Suppressor macrophage treated with lipopolysaccharide for 4 hours (primary cell): ENCODE measurements around the gene FOLR1.
A peak's percentile ranks its signal among the peaks of the same experiment; 100 is the strongest.
"Not testable (repeated sequence)": the region's sequence is repeated elsewhere in the genome, so short reads cannot be mapped to it uniquely, and the experiment has no call there.

Experiments
- DNase-seq: peaks from one replicate; pipeline ENCODE4 v3.0.0-alpha.2; 2020

FOLR1 gene

DNA sequence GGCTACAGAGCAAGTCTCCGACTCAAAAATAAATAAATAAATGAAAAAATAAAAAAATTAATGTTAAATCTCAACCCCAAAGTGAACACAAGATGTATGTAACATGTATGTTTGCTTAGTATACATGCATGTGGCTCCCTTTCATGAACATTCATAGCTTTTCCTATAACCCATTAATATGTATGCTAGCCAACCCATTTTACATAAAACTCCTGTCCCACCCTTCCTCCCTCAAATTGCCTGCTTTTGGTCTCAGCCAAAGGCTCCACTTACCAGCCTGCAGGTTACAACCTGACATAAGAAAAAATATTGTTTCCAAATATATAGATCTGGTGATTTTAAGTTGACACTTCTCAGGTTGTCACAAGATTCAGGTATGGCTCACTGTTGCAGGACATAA lies 3.7 kb upstream of the FOLR1 start:
- no peak for DNase-seq

DNA sequence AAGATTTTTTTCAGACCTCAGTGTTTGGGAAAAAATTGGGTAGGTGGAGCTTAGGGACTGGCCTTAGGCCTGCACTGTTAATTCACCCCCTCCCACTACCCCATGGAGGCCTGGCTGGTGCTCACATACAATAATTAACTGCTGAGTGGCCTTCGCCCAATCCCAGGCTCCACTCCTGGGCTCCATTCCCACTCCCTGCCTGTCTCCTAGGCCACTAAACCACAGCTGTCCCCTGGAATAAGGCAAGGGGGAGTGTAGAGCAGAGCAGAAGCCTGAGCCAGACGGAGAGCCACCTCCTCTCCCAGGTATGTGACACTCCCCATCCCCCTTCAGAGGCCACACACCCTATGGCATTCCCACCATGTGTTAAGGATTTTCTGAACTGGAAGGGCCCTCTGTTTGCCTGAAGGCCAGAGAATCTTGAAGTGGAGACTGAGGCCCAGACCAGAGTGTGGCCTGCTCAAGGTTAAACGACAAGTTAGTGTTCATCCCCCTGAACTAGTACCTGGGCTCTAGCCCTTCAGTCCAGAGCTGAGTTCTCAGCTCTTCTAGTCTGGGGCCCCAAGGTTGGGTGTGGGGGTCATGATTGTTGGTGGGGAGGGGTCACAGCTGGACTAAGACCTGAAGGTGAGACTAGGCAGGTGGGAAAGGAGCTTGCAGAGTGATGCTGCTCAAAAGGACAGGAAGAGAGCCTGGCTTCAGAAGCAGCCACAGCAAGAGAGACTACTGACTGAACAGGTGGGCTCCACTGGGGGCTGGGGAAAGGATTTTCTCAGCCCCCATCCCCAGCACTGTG lies 2.3 kb upstream of the FOLR1 start:
- no peak for DNase-seq

GRCh38 chr11:72190631-72191071 lies 1.3 kb upstream of the FOLR1 start:
- no peak for DNase-seq

GRCh38 chr11:72195518-72196270 lies 3.8 kb downstream of the FOLR1 start:
- DNase-seq, result no peak

DNA sequence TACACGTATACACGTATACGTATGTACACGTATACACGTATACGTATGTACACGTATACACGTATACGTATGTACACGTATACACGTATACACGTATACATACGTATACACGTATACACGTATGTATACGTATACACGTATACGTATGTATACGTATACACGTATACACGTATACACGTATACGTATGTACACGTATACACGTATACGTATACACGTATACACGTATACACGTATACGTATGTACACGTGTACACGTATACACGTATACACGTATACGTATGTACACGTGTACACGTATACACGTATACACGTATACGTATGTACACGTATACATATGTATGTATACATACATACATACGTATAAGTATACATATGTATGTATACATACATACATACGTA lies 9.5 kb downstream of the FOLR1 start:
- DNase-seq, result not testable (repeated sequence)

DNA sequence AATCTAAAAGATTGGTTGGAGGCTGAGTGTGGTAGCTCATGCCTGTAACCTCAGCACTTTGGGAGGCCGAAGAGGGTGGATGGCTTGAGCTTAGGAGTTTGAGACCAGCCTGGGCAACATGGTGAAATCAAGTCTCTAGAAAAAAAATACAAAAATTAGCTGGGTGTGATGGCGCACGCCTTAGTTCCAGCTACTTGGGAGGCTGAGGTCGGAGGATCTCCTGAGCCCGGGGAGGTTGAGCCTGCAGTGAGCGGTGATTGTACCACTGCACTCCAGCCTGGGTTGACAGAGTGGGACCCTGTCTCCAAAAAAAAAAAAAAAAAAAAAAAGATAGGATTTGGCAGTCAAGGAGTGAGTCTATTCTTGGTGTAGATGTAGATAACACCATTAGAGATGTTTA lies 10.6 kb downstream of the FOLR1 start:
- no peak for DNase-seq

- DNase-seq, result no peak
Observed at GRCh38 chr11:72203163-72203562, 11.2 kb downstream of the FOLR1 start.

DNA sequence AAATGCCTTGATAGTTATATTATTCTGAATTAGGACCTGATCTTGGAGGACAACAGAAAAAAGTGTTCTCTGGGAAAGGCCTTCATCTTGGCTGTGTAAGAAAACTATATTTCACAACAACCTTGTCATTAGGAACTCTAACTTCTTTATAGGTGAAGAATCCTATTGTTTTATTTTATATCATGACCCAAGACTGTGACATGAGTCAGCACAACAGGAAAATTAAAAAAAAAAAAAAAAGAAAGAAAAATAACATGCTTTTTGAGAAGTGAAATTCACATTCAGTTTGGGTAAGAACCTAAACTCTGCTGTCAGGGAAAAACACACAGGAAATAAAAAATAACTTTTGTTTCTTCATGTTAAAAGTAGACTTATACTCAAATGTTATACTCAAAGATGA lies 12.9 kb downstream of the FOLR1 start:
- peak; percentile 42 for DNase-seq

DNA sequence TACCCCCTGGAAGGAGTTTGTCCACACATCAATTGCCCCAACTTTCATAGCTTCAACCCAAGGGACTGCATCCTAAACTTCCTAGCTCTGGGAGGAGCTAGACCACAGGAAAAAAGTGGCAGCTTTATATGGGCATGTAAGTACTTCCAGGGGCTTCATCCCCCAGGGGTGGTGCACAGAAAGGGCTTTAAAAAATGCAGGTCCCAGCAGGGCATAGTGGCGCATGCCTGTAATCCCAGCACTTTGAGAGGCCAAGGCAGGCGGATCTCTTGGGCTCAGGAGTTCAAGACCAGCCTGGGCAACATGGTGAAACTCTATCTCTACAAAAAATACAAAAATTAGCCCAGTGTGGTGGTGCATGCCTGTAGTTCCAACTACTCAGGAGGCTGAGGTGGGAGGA lies 14.9 kb downstream of the FOLR1 start:
- not testable (repeated sequence) for DNase-seq

DNA sequence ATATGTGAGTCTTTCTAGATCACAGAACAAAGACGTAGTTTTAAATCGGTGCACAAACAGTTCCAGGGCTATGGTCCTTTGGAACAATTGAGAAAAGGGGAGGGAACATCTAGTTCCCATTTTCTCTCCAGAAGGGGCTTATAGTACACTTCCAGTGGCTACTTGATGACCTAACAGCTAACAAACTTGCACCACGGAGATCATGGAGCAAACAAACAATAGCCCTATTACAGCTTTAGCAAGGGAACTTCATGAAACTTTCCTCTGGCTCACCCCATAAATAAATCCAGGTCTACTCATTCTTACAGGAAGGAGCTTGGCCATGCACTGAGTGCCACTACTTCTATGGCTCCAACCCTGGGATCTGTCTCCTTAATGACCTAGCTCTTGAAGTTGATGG lies 16.3 kb downstream of the FOLR1 start:
- peak; percentile 57 for DNase-seq

- peak; percentile 73 for DNase-seq
Observed at GRCh38 chr11:72209101-72209500, 17.2 kb downstream of the FOLR1 start.

- no peak for DNase-seq
Observed at GRCh38 chr11:72216638-72217037, 24.7 kb downstream of the FOLR1 start, which contains the start of gene FOLR2. Gene FOLR2 (plus strand): TSS chr11:72216794. CDS start chr11:72218585, 1,791 bp downstream.

GRCh38 chr11:72217841-72218240 lies 25.9 kb downstream of the FOLR1 start:
- DNase-seq, result peak; percentile 46

DNA sequence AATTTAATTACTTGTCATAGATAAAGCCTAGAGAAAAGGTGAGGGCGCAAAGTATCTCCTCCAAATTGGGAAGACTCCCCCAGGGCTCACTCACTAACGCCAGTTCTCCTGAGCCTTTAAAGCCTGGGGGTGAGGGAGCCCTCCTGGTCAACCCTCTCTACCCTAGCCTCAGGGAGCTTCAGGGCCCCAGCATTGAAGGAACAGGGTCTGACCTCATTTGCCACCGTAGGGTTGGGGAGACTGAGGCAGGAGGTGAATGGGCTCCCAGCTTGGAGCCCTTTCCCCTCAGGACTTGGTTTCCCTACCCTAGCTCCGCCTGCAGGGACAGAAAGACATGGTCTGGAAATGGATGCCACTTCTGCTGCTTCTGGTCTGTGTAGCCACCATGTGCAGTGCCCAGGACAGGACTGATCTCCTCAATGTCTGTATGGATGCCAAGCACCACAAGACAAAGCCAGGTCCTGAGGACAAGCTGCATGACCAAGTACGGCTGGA lies 26.4 kb downstream of the FOLR1 start:
- no peak for DNase-seq

- no peak for DNase-seq
Observed at GRCh38 chr11:72220696-72221363, 28.9 kb downstream of the FOLR1 start.

GRCh38 chr11:72221386-72222075 lies 29.6 kb downstream of the FOLR1 start:
- peak; percentile 67 for DNase-seq

DNA sequence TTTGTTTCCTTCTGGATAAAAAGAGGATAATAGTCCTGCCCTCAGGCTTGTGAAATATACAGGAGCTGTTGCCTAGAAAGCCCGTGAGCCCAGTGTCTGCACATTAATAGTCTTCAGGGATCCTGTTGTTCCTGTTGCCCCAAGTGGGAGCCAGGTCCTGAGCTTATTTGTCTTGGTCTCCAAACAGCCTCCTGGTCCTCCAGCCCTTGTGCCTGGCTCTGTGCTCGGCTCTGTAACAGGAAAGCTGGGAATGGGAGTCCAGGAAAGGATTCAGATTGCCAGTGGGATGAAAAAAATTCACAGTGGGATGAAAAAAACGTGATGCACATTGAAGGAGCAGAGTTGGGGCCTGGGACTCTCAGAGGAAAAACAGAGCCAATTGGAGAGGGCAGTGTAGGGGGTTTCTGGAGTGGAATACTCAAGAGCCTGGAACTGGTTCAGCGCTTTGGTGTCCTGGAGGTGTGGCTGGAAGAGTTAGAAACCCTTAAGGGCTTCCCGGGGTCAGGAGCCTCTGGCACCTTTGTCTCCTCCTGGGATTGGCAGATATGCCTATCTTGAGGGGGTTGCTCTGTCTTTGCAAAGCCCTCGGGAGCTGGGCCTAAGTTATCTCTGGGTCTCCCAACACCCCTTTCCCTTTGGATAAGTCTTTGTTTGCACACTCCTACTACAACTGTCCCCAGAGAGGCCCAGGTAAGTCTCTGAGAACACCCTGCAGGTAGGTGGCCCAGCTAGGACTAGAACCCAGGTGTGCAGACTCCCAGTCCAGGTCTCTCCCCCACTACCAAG lies 30.4 kb downstream of the FOLR1 start:
- DNase-seq, result no peak

GRCh38 chr11:72222907-72223614 lies 31.1 kb downstream of the FOLR1 start:
- peak; percentile 88 for DNase-seq

DNA sequence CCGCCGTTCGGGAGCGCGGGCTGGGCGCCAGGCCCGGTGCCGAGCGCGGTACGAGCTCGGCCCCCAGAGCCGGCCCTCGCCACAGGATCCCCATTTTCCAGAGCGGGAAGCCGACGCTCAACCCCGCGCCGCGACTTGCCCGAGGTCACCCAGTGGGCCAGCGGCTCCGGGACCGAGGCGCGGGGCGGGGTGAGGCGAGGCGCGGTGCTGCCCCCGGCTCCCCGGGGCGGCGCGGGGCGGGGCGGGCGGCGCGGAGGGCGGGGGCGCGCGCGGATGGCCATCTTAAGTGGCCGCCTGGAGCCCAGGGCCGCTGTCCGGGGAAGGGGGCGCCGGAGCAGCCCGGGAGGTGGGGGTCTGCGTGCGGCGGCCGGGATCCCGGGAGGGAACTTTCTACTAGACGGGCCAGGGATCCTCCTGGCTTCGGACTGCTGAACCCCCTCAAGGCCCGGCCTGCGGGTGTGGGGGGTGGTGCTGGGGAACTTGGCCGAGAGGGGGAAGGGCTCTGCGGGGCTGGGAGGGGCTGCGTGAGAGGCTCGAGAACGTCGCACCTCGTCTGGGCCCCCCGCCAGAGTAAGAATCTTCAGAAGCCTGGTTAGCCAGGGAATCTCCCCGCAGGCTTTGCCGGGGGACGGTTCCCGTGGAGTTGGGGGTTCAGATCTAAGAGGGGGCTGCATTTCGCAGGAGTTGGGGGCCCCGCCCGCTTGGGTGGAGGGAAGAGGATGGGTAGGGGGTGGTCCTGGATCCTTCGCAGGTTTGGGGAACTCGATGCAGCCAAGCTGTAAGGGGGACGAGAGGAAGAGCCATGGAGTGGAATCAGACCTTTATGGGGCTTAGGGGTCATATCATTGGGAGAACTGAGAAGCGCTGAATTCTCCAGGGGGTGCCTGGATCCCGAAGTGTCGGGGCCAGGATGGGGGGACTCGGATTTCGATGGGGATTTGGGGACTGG lies 31.9 kb downstream of the FOLR1 start:
- peak; percentile 72 for DNase-seq
